GM18507 (cell line): Measurements from ENCODE around the gene KBTBD12.
A peak's percentile ranks its signal among the peaks of the same experiment; 100 is the strongest.
"Not testable (repeated sequence)": the region's sequence is repeated elsewhere in the genome, so short reads cannot be mapped to it uniquely, and the experiment has no call there.

Source experiments
- DNase-seq: peaks from one replicate; pipeline ENCODE4 v3.0.0; 2011; ENCODE audit warnings: low read depth; ENCODE audit not compliant: insufficient read length; ENCODE audit errors: extremely low spot score
- FAIRE-seq: peaks from 2 replicates; lab custom pipeline; 2011; peaks lifted over from hg19 to GRCh38; lab: Jason Lieb, UNC

The KBTBD12 gene

GRCh38 chr3:127900536-127900935 is 14.5 kb upstream of the KBTBD12 start:
- DNase-seq (no peak), FAIRE-seq (no peak)

GRCh38 chr3:127902486-127902885 is 12.5 kb upstream of the KBTBD12 start:
- FAIRE-seq, result no peak
- no peak for DNase-seq

- DNase-seq, result no peak
- FAIRE-seq, result no peak
Measured at GRCh38 chr3:127903611-127904375, 11.2 kb upstream of the KBTBD12 start.

- no peak for FAIRE-seq
- DNase-seq, result no peak
Measured at GRCh38 chr3:127905556-127905955, 9.5 kb upstream of the KBTBD12 start.

- not testable (repeated sequence) for FAIRE-seq, DNase-seq
Measured at GRCh38 chr3:127906653-127907052, 8.4 kb upstream of the KBTBD12 start.

- FAIRE-seq (no peak), DNase-seq (no peak)
Measured at GRCh38 chr3:127908202-127908601, 6.8 kb upstream of the KBTBD12 start.

- FAIRE-seq (no peak), DNase-seq (no peak)
Measured at GRCh38 chr3:127908951-127909350, 6.1 kb upstream of the KBTBD12 start.

- no peak for DNase-seq
Measured at GRCh38 chr3:127909646-127910045, 5.4 kb upstream of the KBTBD12 start.

GRCh38 chr3:127911421-127911931 is 3.6 kb upstream of the KBTBD12 start:
- no peak for DNase-seq
- no peak for FAIRE-seq

More at GRCh38 chr3:127909646-127910045, 5.4 kb upstream of the KBTBD12 start:
- FAIRE-seq, result no peak

GRCh38 chr3:127913841-127914240 is 1.2 kb upstream of the KBTBD12 start:
- not testable (repeated sequence) for DNase-seq, FAIRE-seq

- no peak for DNase-seq
- no peak for FAIRE-seq
Measured at GRCh38 chr3:127914584-127914983, 448 bp upstream of the KBTBD12 start.

- no peak for FAIRE-seq
- no peak for DNase-seq
Measured at GRCh38 chr3:127915937-127916493, 983 bp downstream of the KBTBD12 start.

GRCh38 chr3:127920738-127921137 is 5.7 kb downstream of the KBTBD12 start:
- DNase-seq (no peak), FAIRE-seq (no peak)

GRCh38 chr3:127923611-127924010 is 8.6 kb downstream of the KBTBD12 start:
- DNase-seq (no peak), FAIRE-seq (no peak)

- peak; percentile 71 for FAIRE-seq
- DNase-seq, result no peak
Measured at GRCh38 chr3:127925384-127925783, 10.4 kb downstream of the KBTBD12 start.

GRCh38 chr3:127927829-127928604 is 13.0 kb downstream of the KBTBD12 start:
- no peak for DNase-seq
- FAIRE-seq, result no peak

GRCh38 chr3:127929818-127930413 is 14.9 kb downstream of the KBTBD12 start:
- FAIRE-seq (no peak), DNase-seq (no peak)

GRCh38 chr3:127933396-127933795 is 18.4 kb downstream of the KBTBD12 start:
- FAIRE-seq, result no peak
- DNase-seq, result no peak

GRCh38 chr3:127938800-127939199 is 23.8 kb downstream of the KBTBD12 start:
- DNase-seq (no peak), FAIRE-seq (no peak)

GRCh38 chr3:127940116-127940515 is 25.1 kb downstream of the KBTBD12 start:
- FAIRE-seq, result no peak
- no peak for DNase-seq
